Calu3 (cell line): ENCODE data around the gene KCNN4. TPM values are rescaled to one million over a fixed set of nuclear protein-coding genes. Genes with fewer than 3 reads are reported as not detected.
A peak's percentile ranks its signal among the peaks of the same experiment; 100 is the strongest.

Experiments used
- BruUV-seq: library from RNA; stranded (reverse); fragments of 400-500 nt; replicated peaks from 2 replicates; lab custom pipeline; 2021; lab: Mats Ljungman, UMichigan
- CTCF ChIA-PET: fragments of 300-600 bp; sonication (Branson Sonifier 250); formaldehyde crosslinking; loops from one replicate; lab custom pipeline; 2022; ENCODE audit warnings: antibody characterized with exemption; lab: Charles Lee
- DNase-seq: peaks from one replicate; pipeline ENCODE4 v3.0.0; 2022
- H3K27ac Mint-ChIP-seq: one replicate; pipeline ENCODE4 v1.8.0; 2022; ENCODE audit warnings: mixed read lengths; ENCODE audit not compliant: unreplicated experiment
- H3K27me3 Mint-ChIP-seq: one replicate; pipeline ENCODE4 v1.8.0; 2022; ENCODE audit warnings: mixed read lengths; ENCODE audit not compliant: unreplicated experiment
- H3K36me3 Mint-ChIP-seq: one replicate; pipeline ENCODE4 v1.8.0; 2022; ENCODE audit warnings: mild to moderate bottlenecking, moderate library complexity, mixed read lengths; ENCODE audit not compliant: insufficient read depth, unreplicated experiment
- H3K4me1 Mint-ChIP-seq: one replicate; pipeline ENCODE4 v1.8.0; 2022; ENCODE audit warnings: mild to moderate bottlenecking, low read depth, mixed read lengths; ENCODE audit not compliant: unreplicated experiment
- H3K4me3 Mint-ChIP-seq: one replicate; pipeline ENCODE4 v1.8.0; 2022; ENCODE audit warnings: mild to moderate bottlenecking, low read depth, moderate library complexity, mixed read lengths; ENCODE audit not compliant: unreplicated experiment
- H3K9me3 Mint-ChIP-seq: one replicate; pipeline ENCODE4 v1.8.0; 2022; ENCODE audit warnings: low read depth, mixed read lengths; ENCODE audit not compliant: unreplicated experiment
- intact Hi-C: fragments of 100-400 bp; cut with micrococcal nuclease; formaldehyde crosslinking; loops from one replicate; pipeline ENCODE4 v1.10.0; 2022; ENCODE audit not compliant: unreplicated experiment
- total RNA-seq: library from RNA; stranded (reverse); gene quantifications from 2 replicates; pipeline ENCODE4 v1.2.3, GENCODE V29; 2022
- TF ChIP-seq, protein P1 (sequence below): fragments of 200-600 bp; IDR thresholded peaks from one replicate; pipeline ENCODE4 v1.8.0; 2022; ENCODE audit warnings: antibody characterized with exemption; ENCODE audit not compliant: unreplicated experiment

Gene KCNN4
- total RNA-seq, 1 experiment from 2014 or later: 152 TPM

DNA sequence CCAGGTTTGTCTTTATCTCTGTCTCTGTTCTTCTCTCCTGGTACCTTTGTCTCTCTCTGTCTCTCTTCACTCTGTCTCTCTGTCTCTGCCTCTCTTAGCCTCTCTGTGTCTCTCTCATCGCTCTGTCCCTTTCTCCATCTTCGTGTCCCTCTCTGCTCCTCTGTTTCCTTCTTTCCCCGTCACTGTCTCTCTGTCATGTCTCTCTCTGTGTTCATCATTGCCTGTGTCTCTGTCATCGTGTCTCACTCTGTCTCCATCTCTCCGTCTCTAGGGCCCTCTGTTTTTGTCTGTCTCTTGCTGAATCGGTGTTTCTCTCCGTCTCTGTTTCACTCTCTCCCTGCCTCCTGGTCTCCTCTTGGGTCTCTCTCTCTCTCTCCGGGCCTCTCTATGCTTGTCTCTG lies 2.9 kb upstream of the KCNN4 start:
- no TSS peak for BruUV-seq
- peaks cover 2% of the 10 kb centered on the region for H3K9me3 Mint-ChIP-seq
- peaks cover 51% of the 10 kb centered on the region for H3K36me3 Mint-ChIP-seq
- TF ChIP-seq, protein P1, sequence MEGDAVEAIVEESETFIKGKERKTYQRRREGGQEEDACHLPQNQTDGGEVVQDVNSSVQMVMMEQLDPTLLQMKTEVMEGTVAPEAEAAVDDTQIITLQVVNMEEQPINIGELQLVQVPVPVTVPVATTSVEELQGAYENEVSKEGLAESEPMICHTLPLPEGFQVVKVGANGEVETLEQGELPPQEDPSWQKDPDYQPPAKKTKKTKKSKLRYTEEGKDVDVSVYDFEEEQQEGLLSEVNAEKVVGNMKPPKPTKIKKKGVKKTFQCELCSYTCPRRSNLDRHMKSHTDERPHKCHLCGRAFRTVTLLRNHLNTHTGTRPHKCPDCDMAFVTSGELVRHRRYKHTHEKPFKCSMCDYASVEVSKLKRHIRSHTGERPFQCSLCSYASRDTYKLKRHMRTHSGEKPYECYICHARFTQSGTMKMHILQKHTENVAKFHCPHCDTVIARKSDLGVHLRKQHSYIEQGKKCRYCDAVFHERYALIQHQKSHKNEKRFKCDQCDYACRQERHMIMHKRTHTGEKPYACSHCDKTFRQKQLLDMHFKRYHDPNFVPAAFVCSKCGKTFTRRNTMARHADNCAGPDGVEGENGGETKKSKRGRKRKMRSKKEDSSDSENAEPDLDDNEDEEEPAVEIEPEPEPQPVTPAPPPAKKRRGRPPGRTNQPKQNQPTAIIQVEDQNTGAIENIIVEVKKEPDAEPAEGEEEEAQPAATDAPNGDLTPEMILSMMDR: no peak
- intact Hi-C loops: loop anchor here (2.0 kb wide), 2 partner anchors 17 to 27 kb away; no protein-coding TSS in a partner anchor
- peaks cover 68% of the 10 kb centered on the region for H3K4me1 Mint-ChIP-seq
- DNase-seq: no peak
- peak overlapping the region; percentile 61 for H3K27ac Mint-ChIP-seq
- CTCF ChIA-PET: interaction anchor here (2.0 kb wide), 1 partner anchor 18 kb away, joined by 23 read pairs; no protein-coding TSS in a partner anchor
- peak overlapping the region; percentile 10 for H3K4me3 Mint-ChIP-seq
- H3K27me3 Mint-ChIP-seq: no peaks in the 10 kb centered on the region

DNA sequence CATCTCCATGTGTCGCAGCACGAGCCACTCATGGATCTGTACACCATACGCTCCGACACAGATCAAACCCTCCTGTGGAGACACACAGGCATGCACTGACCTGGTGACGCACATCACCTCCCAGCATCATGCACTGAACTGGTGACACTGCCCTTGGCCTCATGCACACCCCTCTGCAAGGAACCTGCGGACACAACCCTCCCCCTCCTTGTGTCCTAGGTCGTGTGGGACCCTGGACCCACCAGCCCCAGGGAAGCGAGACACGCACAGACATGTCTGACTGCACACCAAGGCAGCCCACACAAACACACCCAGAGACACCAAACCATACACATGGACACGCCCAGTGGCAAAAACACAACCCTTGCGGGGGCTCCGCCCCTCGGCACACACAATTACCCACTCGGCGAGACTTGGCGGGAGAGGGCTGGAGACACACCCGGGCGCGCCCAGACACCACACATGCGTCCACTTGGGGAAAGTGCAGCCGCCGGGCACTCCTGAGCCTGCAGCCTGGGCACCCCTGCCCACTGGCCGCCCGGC lies 2.0 kb upstream of the KCNN4 start:
- BruUV-seq: no TSS peak
- intact Hi-C loops: no loop called here
- CTCF ChIA-PET: interaction anchor here (2.1 kb wide), 1 partner anchor 16 kb away, joined by 5 read pairs; no protein-coding TSS in a partner anchor
- H3K4me1 Mint-ChIP-seq: peaks cover 77% of the 10 kb centered on the region
- peak overlapping the region; percentile 61 for H3K27ac Mint-ChIP-seq
- peak; percentile 49 for DNase-seq
- no peaks in the 10 kb centered on the region for H3K27me3 Mint-ChIP-seq
- TF ChIP-seq, protein P1: no peak
- peaks cover 56% of the 10 kb centered on the region for H3K36me3 Mint-ChIP-seq
- peaks cover 2% of the 10 kb centered on the region for H3K9me3 Mint-ChIP-seq
- peak overlapping the region; percentile 10 for H3K4me3 Mint-ChIP-seq

- H3K9me3 Mint-ChIP-seq: peaks cover 2% of the 10 kb centered on the region
- peak overlapping the region; percentile 10 for H3K4me3 Mint-ChIP-seq
- H3K27ac Mint-ChIP-seq: peak overlapping the region; percentile 61
- intact Hi-C loops: no loop called here
- TF ChIP-seq, protein P1: no peak
- peaks cover 60% of the 10 kb centered on the region for H3K36me3 Mint-ChIP-seq
- CTCF ChIA-PET: interaction anchor here (2.1 kb wide), 1 partner anchor 16 kb away, joined by 5 read pairs; no protein-coding TSS in a partner anchor
- DNase-seq: no peak
- no peaks in the 10 kb centered on the region for H3K27me3 Mint-ChIP-seq
- peaks cover 82% of the 10 kb centered on the region for H3K4me1 Mint-ChIP-seq
- no TSS peak for BruUV-seq
These were observed 1.5 kb upstream of the KCNN4 start for GRCh38 chr19:43782311-43782660.

- CTCF ChIA-PET: interaction anchor here (1.2 to 2.1 kb wide), 2 partner anchors 15 to 17 kb away, joined by 3 to 5 read pairs; no protein-coding TSS in a partner anchor
- Mint-ChIP-seq H3K36me3 (peaks cover 66% of the 10 kb centered on the region), H3K27ac (peak overlapping the region; percentile 76), H3K4me1 (peaks cover 87% of the 10 kb centered on the region), H3K9me3 (peaks cover 2% of the 10 kb centered on the region), H3K4me3 (peak overlapping the region; percentile 77), H3K27me3 (no peaks in the 10 kb centered on the region)
- TF ChIP-seq, protein P1: no peak
- no TSS peak for BruUV-seq
- no peak for DNase-seq
- intact Hi-C loops: no loop called here
These were observed 997 bp upstream of the KCNN4 start for GRCh38 chr19:43781630-43782310.
